GM18909 (cell line): Measurements from ENCODE around the gene EPHA6.

Experiments
- ATAC-seq: cut with Tn5 transposase; IDR thresholded peaks from one replicate; pipeline ENCODE4 v1.9.1; 2021; ENCODE audit warnings: mild to moderate bottlenecking; ENCODE audit not compliant: unreplicated experiment, poor library complexity

Gene EPHA6

GRCh38 chr3:97131476-97131875 is 317.1 kb downstream of the EPHA6 start:
- no peak for ATAC-seq

GRCh38 chr3:97138914-97139541 is 324.6 kb downstream of the EPHA6 start:
- ATAC-seq = peak; percentile 50

GRCh38 chr3:97148931-97149330 is 334.5 kb downstream of the EPHA6 start:
- no peak for ATAC-seq

- ATAC-seq = no peak
These were observed 346.8 kb downstream of the EPHA6 start for GRCh38 chr3:97161169-97161568.

GRCh38 chr3:97177242-97177641 is 362.8 kb downstream of the EPHA6 start:
- ATAC-seq = no peak

GRCh38 chr3:97181704-97182103 is 367.3 kb downstream of the EPHA6 start:
- no peak for ATAC-seq

GRCh38 chr3:97187771-97188170 is 373.4 kb downstream of the EPHA6 start:
- ATAC-seq = no peak

- ATAC-seq = no peak
These were observed 375.4 kb downstream of the EPHA6 start for GRCh38 chr3:97189835-97190234.

- ATAC-seq = no peak
These were observed 382.7 kb downstream of the EPHA6 start for GRCh38 chr3:97197083-97197482.

- no peak for ATAC-seq
These were observed 383.4 kb downstream of the EPHA6 start for GRCh38 chr3:97197830-97198229.

- ATAC-seq = no peak
These were observed 386.0 kb downstream of the EPHA6 start for GRCh38 chr3:97200387-97200786.

GRCh38 chr3:97201814-97202213 is 387.4 kb downstream of the EPHA6 start:
- ATAC-seq = no peak

GRCh38 chr3:97228966-97229365 is 414.6 kb downstream of the EPHA6 start:
- ATAC-seq = no peak

GRCh38 chr3:97230486-97230885 is 416.1 kb downstream of the EPHA6 start:
- no peak for ATAC-seq

GRCh38 chr3:97232393-97233034 is 418.1 kb downstream of the EPHA6 start:
- no peak for ATAC-seq

GRCh38 chr3:97235179-97235578 is 420.8 kb downstream of the EPHA6 start:
- ATAC-seq = no peak

- ATAC-seq = no peak
These were observed 421.4 kb downstream of the EPHA6 start for GRCh38 chr3:97235611-97236315.

GRCh38 chr3:97241417-97241816 is 427.0 kb downstream of the EPHA6 start:
- ATAC-seq = no peak

GRCh38 chr3:97245201-97245910 is 431.0 kb downstream of the EPHA6 start:
- ATAC-seq = no peak

GRCh38 chr3:97256060-97256459 is 441.7 kb downstream of the EPHA6 start:
- ATAC-seq = no peak
